IPS DF 4.7 (cell line): ENCODE data around the gene CELA2A.
"Not testable (repeated sequence)": the region's sequence is repeated elsewhere in the genome, so short reads cannot be mapped to it uniquely, and the experiment has no call there.

Experiments used
- DNase-seq: peaks from one replicate; pipeline ENCODE4 v3.0.0-alpha.2; 2013; ENCODE audit warnings: low spot score; ENCODE audit errors: extremely low read depth

CELA2A gene

GRCh38 chr1:15468145-15468544, 11.6 kb downstream of the CELA2A start:
- no peak for DNase-seq

DNA sequence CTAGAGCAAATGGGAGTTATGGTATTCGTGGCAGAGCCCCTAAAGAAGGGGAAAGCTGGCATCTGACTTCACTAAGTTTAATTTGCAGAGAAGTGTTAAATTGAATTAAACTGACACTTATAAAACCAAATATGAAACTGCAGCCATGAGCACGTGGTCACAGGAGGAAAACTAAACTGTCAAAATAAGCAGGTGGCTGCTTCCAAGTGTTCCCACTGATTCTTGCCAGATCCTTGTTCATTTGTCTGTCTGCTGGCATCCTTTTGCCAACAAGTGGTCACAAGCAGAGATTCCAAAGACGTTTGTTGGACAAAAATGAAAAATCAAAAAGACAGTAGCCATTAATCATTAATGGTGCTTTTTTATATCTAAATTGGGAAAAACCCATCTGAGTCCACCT, 12.8 kb downstream of the CELA2A start:
- DNase-seq = no peak

DNA sequence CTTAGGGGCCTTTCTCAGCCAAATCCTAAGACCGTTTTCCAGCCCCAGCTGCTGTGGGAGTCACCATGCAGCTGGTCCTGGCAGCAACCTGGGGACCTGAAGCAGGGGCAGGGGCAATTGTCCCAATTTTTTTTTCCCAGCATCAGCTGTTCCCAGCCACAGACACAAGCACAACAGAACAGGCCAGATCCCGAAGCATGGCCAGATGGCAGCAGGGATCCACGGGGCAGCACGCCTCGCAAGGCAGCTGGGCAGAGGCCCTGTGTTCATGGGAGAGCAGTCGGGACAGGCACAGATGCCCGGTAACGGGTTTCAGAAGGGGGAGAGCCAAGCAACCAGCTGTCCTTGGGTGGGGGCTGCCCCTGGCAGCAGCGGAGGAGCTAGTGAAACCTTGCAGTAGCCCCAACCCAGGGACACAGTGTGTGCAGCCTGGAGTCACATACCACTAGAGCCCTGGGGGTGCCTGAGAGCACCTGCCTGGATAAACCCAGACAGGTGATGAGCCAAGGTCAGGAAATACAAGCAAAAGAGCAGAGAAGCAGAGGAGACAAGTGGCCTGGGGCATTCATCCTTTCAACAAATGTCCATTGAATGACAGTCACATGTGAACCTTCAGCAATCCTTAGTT, 13.4 kb downstream of the CELA2A start:
- not testable (repeated sequence) for DNase-seq

DNA sequence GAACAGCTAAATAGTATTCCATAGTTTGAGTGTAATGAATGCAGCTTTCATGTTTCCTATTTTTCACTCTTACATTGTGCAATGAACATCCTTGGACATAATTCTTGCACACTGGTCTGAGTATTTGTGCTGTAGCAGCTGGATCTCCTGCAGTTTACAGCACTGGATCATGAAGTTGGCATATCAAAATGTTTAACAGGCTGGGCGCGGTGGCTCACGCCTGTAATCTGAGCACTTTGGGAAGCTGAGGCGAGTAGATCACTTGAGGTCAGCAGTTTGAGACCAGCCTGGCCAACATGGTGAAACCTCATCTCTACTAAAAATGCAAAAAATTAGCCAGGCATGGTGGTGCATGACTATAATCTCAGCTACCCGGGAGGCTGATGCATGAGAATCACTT, 14.5 kb downstream of the CELA2A start:
- not testable (repeated sequence) for DNase-seq

- DNase-seq = not testable (repeated sequence)
Measured at GRCh38 chr1:15471723-15472122, 15.2 kb downstream of the CELA2A start.

DNA sequence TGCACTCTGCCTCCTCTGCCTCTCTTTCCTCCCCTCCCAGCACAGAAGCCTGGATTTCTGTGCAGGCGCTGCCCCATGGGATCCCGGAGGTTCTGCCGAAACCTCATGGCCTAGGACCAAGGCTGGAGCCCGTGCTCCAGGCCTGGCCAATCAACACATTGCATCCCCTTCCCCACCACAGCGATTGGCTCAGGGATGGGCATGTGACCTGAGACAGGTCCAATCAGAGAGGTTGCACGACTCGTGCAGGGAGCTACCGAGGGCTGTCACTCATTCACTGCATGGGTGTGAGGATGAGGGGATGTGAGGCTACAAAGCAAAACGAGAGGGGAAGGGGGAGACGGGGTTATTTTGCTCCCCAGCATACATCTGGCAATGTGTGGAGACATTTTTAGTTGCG, 16.1 kb downstream of the CELA2A start:
- DNase-seq = no peak

DNA sequence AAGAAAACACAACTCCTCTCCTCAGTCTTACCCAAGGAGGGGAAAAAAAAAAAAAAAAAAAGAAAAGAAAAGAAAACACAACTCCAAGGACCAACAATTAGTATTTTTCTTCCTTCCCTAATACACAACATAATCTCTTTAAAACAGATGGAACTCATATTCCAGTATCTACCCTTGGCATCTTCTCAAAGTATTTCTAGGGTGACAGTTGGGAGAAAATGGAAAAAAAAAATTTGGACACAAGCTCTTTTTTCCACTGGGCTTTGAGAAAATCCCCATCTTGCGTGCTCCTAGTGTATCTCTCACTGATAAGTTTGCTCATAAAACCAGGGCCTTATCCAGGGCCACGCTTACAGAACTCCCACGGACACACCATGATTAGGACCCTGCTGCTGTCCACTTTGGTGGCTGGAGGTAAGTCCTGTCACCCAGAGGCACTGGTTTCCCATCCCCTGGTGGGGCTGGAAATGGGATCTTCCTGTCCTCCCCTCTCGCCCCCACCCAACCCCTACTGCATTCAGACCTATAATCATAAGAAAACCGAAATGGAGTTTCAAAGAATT, 19.3 kb downstream of the CELA2A start, which contains the start of gene CELA2B:
Gene CELA2B, plus strand, starts transcription at position 353 of the 563 bp plus-strand sequence. Its CDS starts 22 bp downstream, at position 375.
- DNase-seq = no peak

DNA sequence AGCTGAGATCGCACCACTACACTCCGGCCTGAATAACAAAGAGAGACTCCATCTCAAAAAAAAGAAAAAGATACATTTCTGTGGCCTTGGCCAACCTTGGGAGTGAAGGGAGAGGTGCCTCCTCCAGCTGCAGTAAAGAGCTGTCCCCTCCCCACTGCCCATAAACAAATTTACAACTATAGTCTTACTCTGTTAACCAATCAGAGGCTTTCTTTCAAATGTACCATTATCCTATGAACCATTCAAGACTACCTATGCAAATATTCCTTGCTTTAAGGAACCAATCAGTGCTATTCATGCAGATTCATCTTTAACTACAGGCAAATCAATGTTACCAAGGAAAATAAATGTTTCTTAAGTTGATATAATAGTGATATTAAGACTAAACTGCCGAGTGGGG, 20.4 kb downstream of the CELA2A start:
- DNase-seq = no peak

DNA sequence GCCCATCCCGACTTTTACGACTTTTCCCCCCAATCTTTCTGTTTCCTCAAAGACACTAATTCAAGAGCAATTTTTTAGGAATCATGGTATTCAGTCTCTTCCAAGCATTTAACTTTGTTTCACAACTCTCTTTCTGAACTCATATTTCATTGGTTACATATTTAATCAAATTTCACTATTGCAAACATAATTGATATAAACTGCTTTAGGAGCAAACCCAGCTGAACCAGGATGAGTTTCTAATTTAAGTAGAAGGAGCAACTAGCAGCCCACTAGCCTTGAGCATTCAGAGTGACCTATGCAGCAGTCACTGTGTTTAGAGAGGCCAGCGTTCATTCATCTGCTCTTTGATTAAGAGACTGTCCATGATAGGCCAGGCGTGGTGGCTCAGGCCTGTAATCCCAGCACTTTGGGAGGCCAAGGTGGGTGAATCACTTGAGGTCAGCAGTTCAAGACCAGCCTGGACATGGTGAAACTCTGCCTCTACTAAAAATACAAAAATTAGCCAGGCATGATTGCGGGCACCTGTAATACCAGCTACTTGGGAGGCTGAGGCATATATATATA, 21.2 kb downstream of the CELA2A start:
- no peak for DNase-seq

GRCh38 chr1:15479654-15480347, 23.3 kb downstream of the CELA2A start:
- no peak for DNase-seq

GRCh38 chr1:15482455-15482854, 25.9 kb downstream of the CELA2A start:
- DNase-seq = not testable (repeated sequence)

- not testable (repeated sequence) for DNase-seq
Measured at GRCh38 chr1:15482983-15483543, 26.5 kb downstream of the CELA2A start.

DNA sequence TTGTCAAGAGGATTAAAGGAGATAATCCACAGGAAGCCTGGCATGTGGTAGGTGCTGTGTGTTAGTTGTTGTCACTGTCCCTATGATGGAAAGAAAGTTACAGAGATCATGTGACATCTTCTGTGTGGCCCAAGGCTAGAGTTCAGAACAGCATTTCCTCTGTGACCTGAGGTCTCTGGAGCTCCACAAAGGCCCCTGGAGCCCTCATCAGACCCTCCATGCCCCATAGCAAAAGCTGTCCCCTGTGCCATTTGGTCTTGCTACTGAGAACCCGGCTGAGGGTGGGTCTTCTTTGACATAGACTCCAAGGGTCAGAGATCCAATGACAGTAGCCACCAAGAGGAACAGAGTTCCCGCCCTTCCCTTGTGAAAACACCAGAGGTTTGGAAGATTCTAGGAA, 27.4 kb downstream of the CELA2A start:
- no peak for DNase-seq

- DNase-seq = not testable (repeated sequence)
Measured at GRCh38 chr1:15484443-15484842, 27.9 kb downstream of the CELA2A start.

GRCh38 chr1:15485636-15486035, 29.1 kb downstream of the CELA2A start:
- DNase-seq = no peak

DNA sequence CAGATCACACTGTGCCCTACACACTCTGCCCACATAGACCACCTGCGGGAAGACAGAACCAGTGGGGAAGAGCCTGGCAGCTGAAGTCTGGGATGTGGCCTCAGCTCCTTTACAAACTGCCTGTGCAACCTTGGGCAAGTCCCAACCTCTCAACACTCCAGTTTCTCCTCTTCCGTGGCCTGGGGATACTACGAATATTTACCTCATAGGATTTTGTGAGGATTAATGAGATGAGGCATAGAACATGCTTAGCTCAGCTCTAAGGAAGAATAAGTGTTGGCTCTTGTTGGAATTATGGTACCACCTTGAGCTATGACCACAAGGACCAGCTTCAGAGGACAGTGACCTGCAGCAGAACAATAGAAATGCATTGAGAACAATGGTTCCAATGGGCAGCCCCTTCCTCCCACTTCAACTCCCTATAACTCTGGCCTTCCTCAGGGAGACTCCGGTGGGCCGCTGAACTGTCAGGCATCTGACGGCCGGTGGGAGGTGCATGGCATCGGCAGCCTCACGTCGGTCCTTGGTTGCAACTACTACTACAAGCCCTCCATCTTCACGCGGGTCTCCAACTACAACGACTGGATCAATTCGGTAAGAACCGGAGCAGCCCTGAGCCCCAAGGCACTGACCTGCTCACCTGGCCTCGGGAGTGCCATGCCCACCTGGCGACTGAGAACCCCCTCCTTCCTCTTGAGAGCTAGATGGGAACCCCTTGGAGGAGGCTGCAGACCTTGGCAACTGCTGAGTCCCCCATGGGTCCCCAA, 30.5 kb downstream of the CELA2A start:
- DNase-seq = not testable (repeated sequence)

DNA sequence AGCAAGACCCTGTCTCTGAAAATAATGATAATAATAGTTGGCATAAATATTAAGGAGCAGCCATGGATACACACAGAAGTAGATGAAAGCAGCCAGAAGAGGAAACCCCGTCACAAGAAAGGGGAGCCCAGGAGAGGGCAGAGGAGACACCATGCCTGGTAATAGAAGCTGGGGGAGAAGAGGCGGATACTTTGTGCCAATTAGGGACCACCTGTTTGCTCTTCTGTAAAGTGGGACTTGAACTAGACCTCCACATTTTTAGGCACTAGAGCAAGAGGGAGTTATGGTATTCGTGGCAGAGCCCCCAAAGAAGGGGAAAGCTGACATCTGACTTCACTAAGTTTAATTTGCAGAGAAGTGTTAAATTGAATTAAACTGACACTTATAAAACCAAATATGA, 31.8 kb downstream of the CELA2A start:
- DNase-seq = no peak

GRCh38 chr1:15489052-15489736, 32.7 kb downstream of the CELA2A start:
- no peak for DNase-seq

DNA sequence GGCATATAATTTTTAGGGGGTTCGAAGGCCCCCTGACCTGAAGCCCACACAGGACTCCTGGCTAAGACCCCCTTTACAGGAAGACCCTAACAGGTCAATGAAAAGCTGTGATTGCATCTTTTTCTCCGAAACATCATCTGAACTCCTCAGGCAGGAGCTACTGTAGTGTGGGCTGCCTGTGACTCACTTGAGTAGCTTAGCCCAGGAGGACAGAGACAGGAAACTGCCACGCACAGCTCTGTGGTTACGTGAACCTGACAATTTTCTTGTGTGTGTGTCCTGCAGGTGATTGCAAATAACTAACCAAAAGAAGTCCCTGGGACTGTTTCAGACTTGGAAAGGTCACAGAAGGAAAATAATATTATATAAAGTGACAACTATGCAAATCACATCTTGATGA, 34.5 kb downstream of the CELA2A start:
- not testable (repeated sequence) for DNase-seq

- no peak for DNase-seq
Measured at GRCh38 chr1:15492596-15492995, 36.1 kb downstream of the CELA2A start.
